Measurements from ENCODE around the gene SHBG.

DNA sequence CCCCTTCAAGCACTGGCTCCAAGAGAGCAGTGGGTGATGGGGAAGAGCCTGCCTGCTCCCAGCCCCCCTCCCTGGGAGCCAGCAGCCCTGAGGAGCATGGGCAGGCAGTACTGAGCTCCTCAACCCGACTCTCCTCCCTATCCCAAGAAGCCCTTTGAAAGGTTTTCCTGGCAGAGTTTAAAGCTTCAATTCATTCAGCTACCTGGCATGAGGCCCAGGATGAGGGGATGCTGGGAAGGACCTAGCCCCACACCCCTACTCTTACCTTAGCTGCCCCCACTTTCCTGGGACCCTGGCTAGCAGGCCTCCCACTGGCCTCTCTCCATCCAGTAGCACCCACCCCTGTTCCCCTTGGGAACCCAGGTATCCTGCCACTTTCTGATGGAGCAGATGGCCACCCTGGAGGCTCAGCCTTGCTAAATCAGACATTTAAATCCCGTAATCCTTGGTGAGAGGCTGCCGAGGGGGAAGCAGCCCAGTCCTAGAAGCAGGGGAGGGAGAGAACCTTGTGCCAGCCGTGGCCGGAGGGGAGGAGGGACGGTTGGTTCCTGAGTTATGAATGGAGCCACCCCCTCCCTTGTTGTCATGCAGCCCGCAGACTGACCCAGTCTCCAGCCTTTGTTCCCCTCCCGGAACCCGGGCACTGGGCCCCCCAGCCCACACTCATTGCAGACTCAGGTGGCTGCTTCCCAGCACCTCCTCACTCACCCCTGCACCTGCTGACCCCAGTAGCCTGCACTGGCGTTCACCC is 37.9 kb downstream of the SHBG start:
- TF ChIP-seq, protein P1, sequence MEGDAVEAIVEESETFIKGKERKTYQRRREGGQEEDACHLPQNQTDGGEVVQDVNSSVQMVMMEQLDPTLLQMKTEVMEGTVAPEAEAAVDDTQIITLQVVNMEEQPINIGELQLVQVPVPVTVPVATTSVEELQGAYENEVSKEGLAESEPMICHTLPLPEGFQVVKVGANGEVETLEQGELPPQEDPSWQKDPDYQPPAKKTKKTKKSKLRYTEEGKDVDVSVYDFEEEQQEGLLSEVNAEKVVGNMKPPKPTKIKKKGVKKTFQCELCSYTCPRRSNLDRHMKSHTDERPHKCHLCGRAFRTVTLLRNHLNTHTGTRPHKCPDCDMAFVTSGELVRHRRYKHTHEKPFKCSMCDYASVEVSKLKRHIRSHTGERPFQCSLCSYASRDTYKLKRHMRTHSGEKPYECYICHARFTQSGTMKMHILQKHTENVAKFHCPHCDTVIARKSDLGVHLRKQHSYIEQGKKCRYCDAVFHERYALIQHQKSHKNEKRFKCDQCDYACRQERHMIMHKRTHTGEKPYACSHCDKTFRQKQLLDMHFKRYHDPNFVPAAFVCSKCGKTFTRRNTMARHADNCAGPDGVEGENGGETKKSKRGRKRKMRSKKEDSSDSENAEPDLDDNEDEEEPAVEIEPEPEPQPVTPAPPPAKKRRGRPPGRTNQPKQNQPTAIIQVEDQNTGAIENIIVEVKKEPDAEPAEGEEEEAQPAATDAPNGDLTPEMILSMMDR (IDR thresholded peaks at IDR 0.05; ENCODE audit: insufficient read depth, low read length, poor library complexity, severe bottlenecking): no peak
- no peak for TF ChIP-seq EZH2phosphoT487 (conservative IDR thresholded peaks at IDR 0.05; ENCODE audit: low read length)

All from SU-DHL-6 (cell line).